ENCODE data around the gene MACROD2.

The MACROD2 gene

DNA sequence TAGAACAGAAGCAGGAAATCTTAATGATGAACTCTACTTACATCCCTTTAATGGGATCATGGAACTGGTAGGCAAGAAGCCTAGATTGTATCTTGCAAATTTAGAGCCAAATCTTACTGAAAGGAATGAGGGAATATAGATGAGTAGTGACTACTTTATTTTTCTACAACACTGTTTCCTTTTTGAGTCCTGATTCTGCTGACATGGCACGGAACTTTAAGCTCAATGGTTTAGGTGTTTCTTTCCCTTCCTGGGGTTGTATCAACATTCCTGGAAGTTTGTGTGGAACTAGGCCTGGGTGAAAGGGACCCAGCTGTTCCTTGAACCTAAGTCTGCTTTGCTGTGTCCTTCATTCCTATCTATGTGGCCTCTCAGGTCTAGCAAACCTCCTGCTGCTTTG lies 1047.4 kb downstream of the MACROD2 start:
- TF ChIP-seq CTCF (conservative IDR thresholded peaks at IDR 0.05) (no peak), ZFX (IDR thresholded peaks at IDR 0.05) (no peak)
- no peak overlapping the region for H3K27ac ChIP-seq

- H3K27ac ChIP-seq, result no peak overlapping the region
Measured at GRCh38 chr20:15045246-15045645, 1049.9 kb downstream of the MACROD2 start.

GRCh38 chr20:15047042-15047441 lies 1051.7 kb downstream of the MACROD2 start:
- no peak for TF ChIP-seq ZFX (IDR thresholded peaks at IDR 0.05)
- no peak for TF ChIP-seq CTCF (conservative IDR thresholded peaks at IDR 0.05)
- no peak overlapping the region for H3K27ac ChIP-seq

More at GRCh38 chr20:15045246-15045645, 1049.9 kb downstream of the MACROD2 start:
- TF ChIP-seq CTCF (conservative IDR thresholded peaks at IDR 0.05) (no peak), ZFX (IDR thresholded peaks at IDR 0.05) (no peak)

- no peak overlapping the region for H3K27ac ChIP-seq
- TF ChIP-seq CTCF (conservative IDR thresholded peaks at IDR 0.05), result no peak
- no peak for TF ChIP-seq ZFX (IDR thresholded peaks at IDR 0.05)
Measured at GRCh38 chr20:15047601-15048000, 1052.3 kb downstream of the MACROD2 start.

- TF ChIP-seq ZFX (IDR thresholded peaks at IDR 0.05) (no peak), CTCF (conservative IDR thresholded peaks at IDR 0.05) (no peak)
- no peak overlapping the region for H3K27ac ChIP-seq
Measured at GRCh38 chr20:15056246-15056645, 1060.9 kb downstream of the MACROD2 start.

DNA sequence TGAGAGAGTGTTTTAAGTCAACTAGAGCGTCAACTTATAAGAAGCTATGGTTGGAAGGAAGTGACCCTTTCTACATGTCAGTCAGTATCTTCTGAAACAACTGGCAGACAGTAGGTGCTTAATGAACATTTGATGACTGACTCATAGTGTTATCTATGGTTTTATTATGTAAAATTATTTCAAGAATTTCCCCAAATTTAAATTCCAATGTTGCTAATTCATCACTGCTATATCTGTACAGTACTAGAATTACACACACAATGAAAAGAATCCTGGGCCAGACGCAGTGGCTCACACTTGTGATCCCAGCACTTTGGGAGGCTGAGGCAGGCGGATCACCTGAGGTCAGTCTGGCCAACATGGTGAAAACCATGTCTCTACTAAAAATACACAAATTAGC lies 1063.5 kb downstream of the MACROD2 start:
- no peak for TF ChIP-seq CTCF (conservative IDR thresholded peaks at IDR 0.05)
- TF ChIP-seq ZFX (IDR thresholded peaks at IDR 0.05), result no peak
- H3K27ac ChIP-seq, result no peak overlapping the region

- no peak for TF ChIP-seq CTCF (conservative IDR thresholded peaks at IDR 0.05)
- no peak for TF ChIP-seq ZFX (IDR thresholded peaks at IDR 0.05)
- H3K27ac ChIP-seq, result no peak overlapping the region
Measured at GRCh38 chr20:15059438-15059837, 1064.1 kb downstream of the MACROD2 start.
